OCI-LY3 (cell line): ENCODE data around the gene KAZN.

Experiments used
- EZH2phosphoT487 ChIP-seq: fragments of 200-600 bp; shearing (Covaris generic); IDR thresholded peaks from 2 replicates; pipeline ENCODE4 v1.6.1; 2018; ENCODE audit warnings: antibody characterized with exemption, mixed run types, low read depth
- TF ChIP-seq, protein P1 (sequence below): fragments of 200-600, 300-600 bp; sonication (generic); IDR thresholded peaks from 2 replicates; pipeline ENCODE4 v1.5.1; 2014; ENCODE audit warnings: antibody characterized with exemption, low read length, low read depth

- TF ChIP-seq, protein P1, sequence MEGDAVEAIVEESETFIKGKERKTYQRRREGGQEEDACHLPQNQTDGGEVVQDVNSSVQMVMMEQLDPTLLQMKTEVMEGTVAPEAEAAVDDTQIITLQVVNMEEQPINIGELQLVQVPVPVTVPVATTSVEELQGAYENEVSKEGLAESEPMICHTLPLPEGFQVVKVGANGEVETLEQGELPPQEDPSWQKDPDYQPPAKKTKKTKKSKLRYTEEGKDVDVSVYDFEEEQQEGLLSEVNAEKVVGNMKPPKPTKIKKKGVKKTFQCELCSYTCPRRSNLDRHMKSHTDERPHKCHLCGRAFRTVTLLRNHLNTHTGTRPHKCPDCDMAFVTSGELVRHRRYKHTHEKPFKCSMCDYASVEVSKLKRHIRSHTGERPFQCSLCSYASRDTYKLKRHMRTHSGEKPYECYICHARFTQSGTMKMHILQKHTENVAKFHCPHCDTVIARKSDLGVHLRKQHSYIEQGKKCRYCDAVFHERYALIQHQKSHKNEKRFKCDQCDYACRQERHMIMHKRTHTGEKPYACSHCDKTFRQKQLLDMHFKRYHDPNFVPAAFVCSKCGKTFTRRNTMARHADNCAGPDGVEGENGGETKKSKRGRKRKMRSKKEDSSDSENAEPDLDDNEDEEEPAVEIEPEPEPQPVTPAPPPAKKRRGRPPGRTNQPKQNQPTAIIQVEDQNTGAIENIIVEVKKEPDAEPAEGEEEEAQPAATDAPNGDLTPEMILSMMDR, result no peak
- no peak for TF ChIP-seq EZH2phosphoT487
Measured at GRCh38 chr1:14704846-14705245, 106.4 kb downstream of the KAZN start.
